Testis (tissue), 2 donors: ENCODE results near the gene TGIF1.

Experiments
- POLR2A ChIP-seq: fragments of 450-650 bp; IDR thresholded peaks from one replicate; pipeline ENCODE4 v1.6.1; 2017; ENCODE audit warnings: antibody characterized with exemption, mild to moderate bottlenecking, moderate library complexity
- TF ChIP-seq, protein P1 (sequence below), 3 experiments: fragments of 450-650 bp in 2 of 3; fragments of 200-600 bp in 1 of 3; sonication (generic) in 1 of 3; IDR thresholded peaks; one replicate each; pipeline ENCODE4 v1.5.1; 2016 to 2019; ENCODE audit warnings: antibody characterized with exemption in 3 of 3, mild to moderate bottlenecking in 2 of 3, moderate library complexity in 1 of 3

GRCh38 chr18:3502650-3503049 is 52.7 kb downstream of the TGIF1 start:
- TF ChIP-seq, protein P1, sequence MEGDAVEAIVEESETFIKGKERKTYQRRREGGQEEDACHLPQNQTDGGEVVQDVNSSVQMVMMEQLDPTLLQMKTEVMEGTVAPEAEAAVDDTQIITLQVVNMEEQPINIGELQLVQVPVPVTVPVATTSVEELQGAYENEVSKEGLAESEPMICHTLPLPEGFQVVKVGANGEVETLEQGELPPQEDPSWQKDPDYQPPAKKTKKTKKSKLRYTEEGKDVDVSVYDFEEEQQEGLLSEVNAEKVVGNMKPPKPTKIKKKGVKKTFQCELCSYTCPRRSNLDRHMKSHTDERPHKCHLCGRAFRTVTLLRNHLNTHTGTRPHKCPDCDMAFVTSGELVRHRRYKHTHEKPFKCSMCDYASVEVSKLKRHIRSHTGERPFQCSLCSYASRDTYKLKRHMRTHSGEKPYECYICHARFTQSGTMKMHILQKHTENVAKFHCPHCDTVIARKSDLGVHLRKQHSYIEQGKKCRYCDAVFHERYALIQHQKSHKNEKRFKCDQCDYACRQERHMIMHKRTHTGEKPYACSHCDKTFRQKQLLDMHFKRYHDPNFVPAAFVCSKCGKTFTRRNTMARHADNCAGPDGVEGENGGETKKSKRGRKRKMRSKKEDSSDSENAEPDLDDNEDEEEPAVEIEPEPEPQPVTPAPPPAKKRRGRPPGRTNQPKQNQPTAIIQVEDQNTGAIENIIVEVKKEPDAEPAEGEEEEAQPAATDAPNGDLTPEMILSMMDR (IDR thresholded peaks at IDR 0.05) = no peak
- TF ChIP-seq POLR2A = no peak
